Endodermal cell (in vitro differentiated cells): Measurements from ENCODE around the gene MYCN. TPM values are rescaled to one million over a fixed set of nuclear protein-coding genes. Genes with fewer than 3 reads are reported as not detected.
"Not testable (repeated sequence)": the region's sequence is repeated elsewhere in the genome, so short reads cannot be mapped to it uniquely, and the experiment has no call there.

ENCODE experiments used
- DNase-seq: peaks from one replicate; pipeline ENCODE4 v3.0.0-alpha.2; 2017
- H3K27ac ChIP-seq: 2 replicates; pipeline ENCODE4 v1.5.1; 2013; ENCODE audit warnings: mild to moderate bottlenecking, low read depth, low read length, moderate library complexity
- H3K27me3 ChIP-seq: 2 replicates; pipeline ENCODE4 v1.6.1; 2013; ENCODE audit warnings: mild to moderate bottlenecking, low read length, moderate library complexity; ENCODE audit not compliant: insufficient read depth, control insufficient read depth, poor library complexity, severe bottlenecking
- H3K36me3 ChIP-seq: 2 replicates; pipeline ENCODE4 v1.7.0; 2013; ENCODE audit warnings: mild to moderate bottlenecking, low read length, moderate library complexity; ENCODE audit not compliant: control insufficient read depth, insufficient read depth
- H3K4me1 ChIP-seq: one replicate; pipeline ENCODE4 v1.7.0; 2013; ENCODE audit warnings: low read length; ENCODE audit not compliant: control insufficient read depth, insufficient read depth
- H3K4me3 ChIP-seq: 2 replicates; pipeline ENCODE4 v1.5.1; 2013; ENCODE audit warnings: mild to moderate bottlenecking, low read length, moderate library complexity
- H3K9ac ChIP-seq: 2 replicates; pipeline ENCODE4 v1.6.1; 2013; ENCODE audit warnings: mild to moderate bottlenecking, low read length, moderate library complexity; ENCODE audit not compliant: poor library complexity, severe bottlenecking; ENCODE audit errors: extremely low read depth
- H3K9me3 ChIP-seq: 2 replicates; pipeline ENCODE4 v1.6.1; 2013; ENCODE audit warnings: mild to moderate bottlenecking, low read length, moderate library complexity; ENCODE audit not compliant: control insufficient read depth
- H3K27ac Mint-ChIP-seq: 2 replicates; pipeline ENCODE4 v1.8.0; 2020; ENCODE audit warnings: mixed read lengths
- H3K27me3 Mint-ChIP-seq: 2 replicates; pipeline ENCODE4 v1.8.0; 2021; ENCODE audit warnings: mild to moderate bottlenecking, mixed read lengths; ENCODE audit not compliant: insufficient read depth
- H3K36me3 Mint-ChIP-seq: 2 replicates; pipeline ENCODE4 v1.8.0; 2020; ENCODE audit warnings: low read depth, mixed read lengths
- H3K4me1 Mint-ChIP-seq: 2 replicates; pipeline ENCODE4 v1.8.0; 2020; ENCODE audit warnings: mixed read lengths
- H3K4me3 Mint-ChIP-seq: 2 replicates; pipeline ENCODE4 v1.8.0; 2020; ENCODE audit warnings: mild to moderate bottlenecking, moderate library complexity, mixed read lengths
- H3K9me3 Mint-ChIP-seq: 2 replicates; pipeline ENCODE4 v1.8.0; 2020; ENCODE audit warnings: mild to moderate bottlenecking, mixed read lengths
- CTCF ChIP-seq: fragments of 200-600 bp; sonication (generic); conservative IDR thresholded peaks from 2 replicates; pipeline ENCODE4 v1.5.0; 2021; ENCODE audit warnings: antibody characterized with exemption, mild to moderate bottlenecking
- WGBS, 2 experiments: methylation state at CpG; one replicate each; pipeline versions ENCODE4 v1.1.5 to v1.1.7; 2013; ENCODE audit warnings: missing lambda C conversion rate in 2 of 2, mixed read lengths in 1 of 2; ENCODE audit not compliant: insufficient coverage in 1 of 2, insufficient read length in 1 of 2; 5-methylcytosine and 5-hydroxymethylcytosine counted together
- total RNA-seq, 2 donors: library from RNA; stranded (reverse); fragmentation: NEBNext Ultra II Directional in 1 of 2; extraction: Animal tissue kit (Norgen Biotek cat#: 25700) in 1 of 2; gene quantifications; 2 replicates in 1 of 2; 3 replicates in 1 of 2; pipeline ENCODE4 v1.2.1, GENCODE V29; 2021

Gene MYCN
- total RNA-seq, 2 donors from 2014 or later, result 36.8 to 52.3 TPM

GRCh38 chr2:15914596-15915385, 25.6 kb upstream of the MYCN start:
- Mint-ChIP-seq H3K36me3 (no peaks in the 10 kb centered on the region), H3K27me3 (peaks cover 2% of the 10 kb centered on the region), H3K27ac (no peak overlapping the region), H3K9me3 (no peaks in the 10 kb centered on the region), H3K4me3 (no peak overlapping the region), H3K4me1 (peaks cover 8% of the 10 kb centered on the region)
- H3K4me1 ChIP-seq, result peaks cover 3% of the 10 kb centered on the region
- H3K27ac ChIP-seq, result no peak overlapping the region
- no peak overlapping the region for H3K4me3 ChIP-seq
- no peak for TF ChIP-seq CTCF
- no peaks in the 10 kb centered on the region for H3K36me3 ChIP-seq
- DNase-seq, result peak; percentile 30
- 86 to 90% methylated on average over 5 to 10 of the region's 10 CpGs for WGBS, 2 experiments
- H3K9me3 ChIP-seq, result no peaks in the 10 kb centered on the region
- H3K9ac ChIP-seq, result no peak overlapping the region
- no peaks in the 10 kb centered on the region for H3K27me3 ChIP-seq

GRCh38 chr2:15915546-15915945, 24.8 kb upstream of the MYCN start:
- not testable (repeated sequence) for H3K4me1 Mint-ChIP-seq, H3K4me1 ChIP-seq, H3K27ac Mint-ChIP-seq, H3K27me3 ChIP-seq, H3K4me3 Mint-ChIP-seq, H3K9ac ChIP-seq, H3K4me3 ChIP-seq, H3K9me3 Mint-ChIP-seq, H3K27me3 Mint-ChIP-seq, DNase-seq, H3K9me3 ChIP-seq, H3K36me3 ChIP-seq, H3K36me3 Mint-ChIP-seq, H3K27ac ChIP-seq
- 81 to 100% methylated on average over 1 to 4 of the region's 4 CpGs for WGBS, 2 experiments

- no peaks in the 10 kb centered on the region for H3K9me3 Mint-ChIP-seq
- no peak overlapping the region for H3K27ac ChIP-seq
- H3K36me3 ChIP-seq, result no peaks in the 10 kb centered on the region
- 89 to 100% methylated on average over 1 to 4 of the region's 4 CpGs for WGBS, 2 experiments
- DNase-seq, result peak; percentile 12
- H3K27ac Mint-ChIP-seq, result no peak overlapping the region
- no peak overlapping the region for H3K4me3 ChIP-seq
- no peaks in the 10 kb centered on the region for H3K9me3 ChIP-seq
- H3K27me3 Mint-ChIP-seq, result peaks cover 4% of the 10 kb centered on the region
- peaks cover 8% of the 10 kb centered on the region for H3K4me1 Mint-ChIP-seq
- no peaks in the 10 kb centered on the region for H3K36me3 Mint-ChIP-seq
- no peak overlapping the region for H3K9ac ChIP-seq
- peaks cover 3% of the 10 kb centered on the region for H3K4me1 ChIP-seq
- H3K4me3 Mint-ChIP-seq, result no peak overlapping the region
- H3K27me3 ChIP-seq, result no peaks in the 10 kb centered on the region
- TF ChIP-seq CTCF, result no peak
These were observed 24.0 kb upstream of the MYCN start for GRCh38 chr2:15916336-15916735.
